ENCODE data around the gene ATP11A.
"Not testable (repeated sequence)": the region's sequence is repeated elsewhere in the genome, so short reads cannot be mapped to it uniquely, and the experiment has no call there.

The ATP11A gene

GRCh38 chr13:112671359-112671758 lies 18.5 kb upstream of the ATP11A start:
- no peak for DNase-seq

GRCh38 chr13:112672651-112673284 lies 17.1 kb upstream of the ATP11A start:
- DNase-seq: no peak

GRCh38 chr13:112674412-112675365 lies 15.1 kb upstream of the ATP11A start:
- no peak for DNase-seq

GRCh38 chr13:112675366-112675756 lies 14.5 kb upstream of the ATP11A start:
- DNase-seq: no peak

- not testable (repeated sequence) for DNase-seq
Measured at GRCh38 chr13:112677421-112677962, 12.3 kb upstream of the ATP11A start.

GRCh38 chr13:112679381-112679780 lies 10.5 kb upstream of the ATP11A start:
- DNase-seq: no peak

GRCh38 chr13:112679932-112680677 lies 9.7 kb upstream of the ATP11A start:
- DNase-seq: no peak

- DNase-seq: no peak
Measured at GRCh38 chr13:112680741-112681360, 9.0 kb upstream of the ATP11A start.

GRCh38 chr13:112683581-112683980 lies 6.3 kb upstream of the ATP11A start:
- DNase-seq: no peak

- DNase-seq: no peak
Measured at GRCh38 chr13:112684071-112684845, 5.6 kb upstream of the ATP11A start.

- DNase-seq: not testable (repeated sequence)
Measured at GRCh38 chr13:112685189-112685805, 4.5 kb upstream of the ATP11A start.

GRCh38 chr13:112685896-112686295 lies 3.9 kb upstream of the ATP11A start:
- DNase-seq: no peak

- DNase-seq: no peak
Measured at GRCh38 chr13:112686364-112686763, 3.5 kb upstream of the ATP11A start.

- DNase-seq: no peak
Measured at GRCh38 chr13:112686987-112687386, 2.9 kb upstream of the ATP11A start.

- no peak for DNase-seq
Measured at GRCh38 chr13:112687836-112688559, 1.8 kb upstream of the ATP11A start.

GRCh38 chr13:112688560-112689302 lies 1.1 kb upstream of the ATP11A start:
- DNase-seq: peak; percentile 81 to 82

GRCh38 chr13:112690283-112690929 lies 568 bp downstream of the ATP11A start:
- peak; percentile 9 to 12 for DNase-seq

GRCh38 chr13:112692104-112692503 lies 2.3 kb downstream of the ATP11A start:
- no peak for DNase-seq

GRCh38 chr13:112692586-112692985 lies 2.7 kb downstream of the ATP11A start:
- DNase-seq: no peak

All from inflammatory macrophage treated with lipopolysaccharide for 1 hour (primary cell).